ENCODE results near the gene DUSP15. TPM values are rescaled to one million over a fixed set of nuclear protein-coding genes. Genes with fewer than 3 reads are reported as not detected.

DUSP15 gene
- polyA plus RNA-seq, 1 donor from 2014 or later: 62.7 TPM

DNA sequence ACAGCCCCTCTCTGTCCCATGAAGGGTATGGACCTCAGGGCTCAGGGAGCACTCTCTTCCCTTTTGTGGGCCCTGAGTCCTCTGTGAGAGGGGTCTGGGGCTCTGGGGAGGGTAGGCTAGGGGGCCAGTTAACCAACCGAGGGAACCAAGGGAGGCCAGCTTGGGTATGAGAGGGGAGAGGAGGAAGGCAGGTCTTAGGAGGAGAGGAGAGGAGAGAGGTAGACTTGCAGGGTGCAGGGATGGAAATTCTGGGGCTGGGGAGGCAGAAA lies 720 bp downstream of the DUSP15 start:
- H4K20me1 ChIP-seq (ENCODE audit: insufficient read depth): no peaks in the 10 kb centered on the region
- H3K4me3 ChIP-seq (ENCODE audit: low read length): peak overlapping the region; percentile 67
- H3K27ac ChIP-seq (ENCODE audit: low read length): peak overlapping the region; percentile 43
- peak overlapping the region; percentile 60 for H3K4me2 ChIP-seq (ENCODE audit: low read length)
- no peaks in the 10 kb centered on the region for H3F3A ChIP-seq (ENCODE audit: insufficient read depth, low read length, poor library complexity, severe bottlenecking)
- TF ChIP-seq, protein P1, sequence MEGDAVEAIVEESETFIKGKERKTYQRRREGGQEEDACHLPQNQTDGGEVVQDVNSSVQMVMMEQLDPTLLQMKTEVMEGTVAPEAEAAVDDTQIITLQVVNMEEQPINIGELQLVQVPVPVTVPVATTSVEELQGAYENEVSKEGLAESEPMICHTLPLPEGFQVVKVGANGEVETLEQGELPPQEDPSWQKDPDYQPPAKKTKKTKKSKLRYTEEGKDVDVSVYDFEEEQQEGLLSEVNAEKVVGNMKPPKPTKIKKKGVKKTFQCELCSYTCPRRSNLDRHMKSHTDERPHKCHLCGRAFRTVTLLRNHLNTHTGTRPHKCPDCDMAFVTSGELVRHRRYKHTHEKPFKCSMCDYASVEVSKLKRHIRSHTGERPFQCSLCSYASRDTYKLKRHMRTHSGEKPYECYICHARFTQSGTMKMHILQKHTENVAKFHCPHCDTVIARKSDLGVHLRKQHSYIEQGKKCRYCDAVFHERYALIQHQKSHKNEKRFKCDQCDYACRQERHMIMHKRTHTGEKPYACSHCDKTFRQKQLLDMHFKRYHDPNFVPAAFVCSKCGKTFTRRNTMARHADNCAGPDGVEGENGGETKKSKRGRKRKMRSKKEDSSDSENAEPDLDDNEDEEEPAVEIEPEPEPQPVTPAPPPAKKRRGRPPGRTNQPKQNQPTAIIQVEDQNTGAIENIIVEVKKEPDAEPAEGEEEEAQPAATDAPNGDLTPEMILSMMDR (IDR thresholded peaks at IDR 0.05; ENCODE audit: poor library complexity, severe bottlenecking): no peak
- TF ChIP-seq EP300 (conservative IDR thresholded peaks at IDR 0.05; ENCODE audit: poor library complexity, severe bottlenecking) (no peak), EZH2 (IDR thresholded peaks at IDR 0.05; ENCODE audit: borderline replicate concordance, insufficient read depth, low read length, poor library complexity, severe bottlenecking) (no peak), MXI1 (conservative IDR thresholded peaks at IDR 0.05; ENCODE audit: poor library complexity, severe bottlenecking) (no peak), REST (IDR thresholded peaks at IDR 0.05; ENCODE audit: borderline replicate concordance) (no peak), TAF1 (IDR thresholded peaks at IDR 0.05; ENCODE audit: low read depth) (no peak), SMC3 (conservative IDR thresholded peaks at IDR 0.05; ENCODE audit: poor library complexity) (no peak), RAD21 (conservative IDR thresholded peaks at IDR 0.05) (no peak), POLR2AphosphoS5 (IDR thresholded peaks at IDR 0.05) (no peak)
- H3K9me2 ChIP-seq (ENCODE audit: insufficient read depth, low read length): no peaks in the 10 kb centered on the region
- H2AFZ ChIP-seq (ENCODE audit: low read depth, low read length): peak overlapping the region; percentile 67
- no peaks in the 10 kb centered on the region for H3K79me2 ChIP-seq (replicated peaks; ENCODE audit: insufficient read depth, low read length)
- peak overlapping the region; percentile 83 for H3K9ac ChIP-seq (ENCODE audit: low read length)
- H3K9me3 ChIP-seq (ENCODE audit: low read length): no peaks in the 10 kb centered on the region
- no peaks in the 10 kb centered on the region for H3K36me3 ChIP-seq (ENCODE audit: insufficient read depth, low read length)
- H3K27me3 ChIP-seq (ENCODE audit: insufficient read depth, low read depth, low read length): no peaks in the 10 kb centered on the region

- Histone ChIP-seq H3K4me3 (ENCODE audit: low read length) (peak overlapping the region; percentile 67), H3K9me2 (ENCODE audit: insufficient read depth, low read length) (no peaks in the 10 kb centered on the region), H3K36me3 (ENCODE audit: insufficient read depth, low read length) (no peaks in the 10 kb centered on the region), H3K9me3 (ENCODE audit: low read length) (no peaks in the 10 kb centered on the region), H4K20me1 (ENCODE audit: insufficient read depth) (no peaks in the 10 kb centered on the region), H3F3A (ENCODE audit: insufficient read depth, low read length, poor library complexity, severe bottlenecking) (no peaks in the 10 kb centered on the region), H3K27ac (ENCODE audit: low read length) (no peak overlapping the region), H2AFZ (ENCODE audit: low read depth, low read length) (no peak overlapping the region), H3K79me2 (replicated peaks; ENCODE audit: insufficient read depth, low read length) (no peaks in the 10 kb centered on the region), H3K27me3 (ENCODE audit: insufficient read depth, low read depth, low read length) (no peaks in the 10 kb centered on the region), H3K9ac (ENCODE audit: low read length) (peak overlapping the region; percentile 83), H3K4me2 (ENCODE audit: low read length) (peak overlapping the region; percentile 60)
- TF ChIP-seq TAF1 (IDR thresholded peaks at IDR 0.05; ENCODE audit: low read depth): no peak
- TF ChIP-seq, protein P1 (IDR thresholded peaks at IDR 0.05; ENCODE audit: poor library complexity, severe bottlenecking): no peak
These were observed 1.3 kb downstream of the DUSP15 start for GRCh38 chr20:31868853-31869672.
